Pancreas (tissue), 10 donors: ENCODE results near the gene LRFN4. TPM values are rescaled to one million over a fixed set of nuclear protein-coding genes. Genes with fewer than 3 reads are reported as not detected.
A peak's percentile ranks its signal among the peaks of the same experiment; 100 is the strongest.

Experiments used
- ATAC-seq, 4 donors: fragments of 200-7000 bp; cut with Tn5 transposase; one replicate each; pipeline versions ENCODE4 v1.8.0 to v1.9.1; 2020; ENCODE audit warnings: mild to moderate bottlenecking in 4 of 4, moderate library complexity in 4 of 4
- DNase-seq, 6 donors: peaks; one replicate each; pipeline ENCODE4 v3.0.0-alpha.2; 2020
- FAIRE-seq: peaks from 2 replicates; lab custom pipeline; 2012; peaks lifted over from hg19 to GRCh38; lab: Jason Lieb, UNC
- H3K27ac ChIP-seq, 4 donors: fragments of 200-600 bp; sonication (generic); 1 replicate in 3 of 4; 2 replicates in 1 of 4; pipeline versions ENCODE4 v1.5.0 to v1.8.0; 2020
- H3K27me3 ChIP-seq, 4 donors: fragments of 200-600 bp; one replicate each; pipeline ENCODE4 v1.8.0; 2021
- H3K36me3 ChIP-seq, 3 donors: fragments of 200-600 bp; sonication (generic) in 1 of 3; one replicate each; pipeline versions ENCODE4 v1.5.0 to v1.8.0; 2020 to 2021
- H3K4me1 ChIP-seq, 3 donors: fragments of 200-600 bp; one replicate each; pipeline ENCODE4 v1.8.0; 2021
- H3K4me3 ChIP-seq, 4 donors: fragments of 200-600 bp; sonication (generic) in 2 of 4; one replicate each; pipeline versions ENCODE4 v1.5.0 to v1.8.0; 2020 to 2021
- H3K9me3 ChIP-seq, 4 donors: fragments of 200-600 bp; one replicate each; pipeline ENCODE4 v1.8.0; 2021
- WGBS, 2 donors: extraction: QIAGEN DNeasy Blood & Tissue Kit; methylation state at CpG; one replicate each; pipeline ENCODE4 v1.1.7; 2013; 5-methylcytosine and 5-hydroxymethylcytosine counted together
- intact Hi-C, 3 donors: fragments of 100-400 bp; cut with DNase I; formaldehyde crosslinking; loops; one replicate each; pipeline versions ENCODE4 v1.11.1 to v1.14.2; 2022
- polyA plus RNA-seq, 2 donors: library from polyadenylated mRNA; stranded (reverse); fragments of 200-250 nt; gene quantifications; one replicate each; pipeline ENCODE4 v1.2.3, GENCODE V29; 2013
- total RNA-seq, 6 donors: library from RNA; stranded (reverse); fragmentation: NEBNext Ultra II Directional in 4 of 6; extraction: Animal tissue kit (Norgen Biotek cat#: 25700) in 4 of 6; gene quantifications; one replicate each; pipeline versions ENCODE4 v1.2.1 to v1.2.4, GENCODE V29; 2021 to 2023
- TF ChIP-seq, protein P1 (sequence below), 4 donors: fragments of 200-600 bp; sonication (generic) in 3 of 4; IDR thresholded peaks; one replicate each; pipeline versions ENCODE4 v1.5.0 to v1.8.0; 2021; ENCODE audit warnings: antibody characterized with exemption in 4 of 4
- donor health status: healthy with polysubstance abuse.
- donor health status: DM: no; HTN: no; CAD: no; lungs with moderate emphysema.
- donor health status: DM: no; HTN: no; CAD: no.
- donor health status: control.
- donor health status: control.
- donor health status: Bipolar disorder and iron deficiency.
- donor health status: DM: yes; HTN: yes; CAD: no.
- donor health status: DM: no; HTN: no; CAD: no.
- donor health status: DM: no; HTN: no; CAD: no.
- donor health status: DM: yes; HTN: yes; CAD: no.

LRFN4 gene
- total and polyA plus RNA-seq, 8 donors = 0.51 to 7.8 (median 2.8) TPM

GRCh38 chr11:66847461-66848232 is 9.2 kb upstream of the LRFN4 start:
- WGBS, 2 donors = 84 to 85% methylated on average over 14 of the region's 14 CpGs
- peak in 1 of 6 donors; percentile 12 for DNase-seq

GRCh38 chr11:66848671-66849500 is 8.0 kb upstream of the LRFN4 start:
- WGBS, 2 donors = 87 to 90% methylated on average over 28 of the region's 28 CpGs
- intact Hi-C loops = no loop called here
- Histone ChIP-seq H3K27ac (no peak overlapping the region), H3K27me3 (no peaks in the 10 kb centered on the region), H3K4me3 (no peak overlapping the region), H3K9me3 (no peaks in the 10 kb centered on the region), H3K4me1 (peaks cover 0 to 10% (median 5%) of the 10 kb centered on the region in 3 donors), H3K36me3 (peaks cover 0 to 7% (median 0%) of the 10 kb centered on the region in 3 donors)
- TF ChIP-seq, protein P1, sequence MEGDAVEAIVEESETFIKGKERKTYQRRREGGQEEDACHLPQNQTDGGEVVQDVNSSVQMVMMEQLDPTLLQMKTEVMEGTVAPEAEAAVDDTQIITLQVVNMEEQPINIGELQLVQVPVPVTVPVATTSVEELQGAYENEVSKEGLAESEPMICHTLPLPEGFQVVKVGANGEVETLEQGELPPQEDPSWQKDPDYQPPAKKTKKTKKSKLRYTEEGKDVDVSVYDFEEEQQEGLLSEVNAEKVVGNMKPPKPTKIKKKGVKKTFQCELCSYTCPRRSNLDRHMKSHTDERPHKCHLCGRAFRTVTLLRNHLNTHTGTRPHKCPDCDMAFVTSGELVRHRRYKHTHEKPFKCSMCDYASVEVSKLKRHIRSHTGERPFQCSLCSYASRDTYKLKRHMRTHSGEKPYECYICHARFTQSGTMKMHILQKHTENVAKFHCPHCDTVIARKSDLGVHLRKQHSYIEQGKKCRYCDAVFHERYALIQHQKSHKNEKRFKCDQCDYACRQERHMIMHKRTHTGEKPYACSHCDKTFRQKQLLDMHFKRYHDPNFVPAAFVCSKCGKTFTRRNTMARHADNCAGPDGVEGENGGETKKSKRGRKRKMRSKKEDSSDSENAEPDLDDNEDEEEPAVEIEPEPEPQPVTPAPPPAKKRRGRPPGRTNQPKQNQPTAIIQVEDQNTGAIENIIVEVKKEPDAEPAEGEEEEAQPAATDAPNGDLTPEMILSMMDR (IDR thresholded peaks at IDR 0.05) = no peak
- DNase-seq = peak in 4 of 6 donors; percentile 12 to 63 (median 38)
- no peak for ATAC-seq
- FAIRE-seq = no peak

More at GRCh38 chr11:66847461-66848232, 9.2 kb upstream of the LRFN4 start:
- H3K4me3 ChIP-seq = no peak overlapping the region
- TF ChIP-seq, protein P1 (IDR thresholded peaks at IDR 0.05) = no peak
- no peak for ATAC-seq
- no peak overlapping the region for H3K27ac ChIP-seq
- H3K36me3 ChIP-seq = peaks cover 0 to 7% (median 0%) of the 10 kb centered on the region in 3 donors
- H3K9me3 ChIP-seq = no peaks in the 10 kb centered on the region
- no peak for FAIRE-seq
- intact Hi-C loops = no loop called here
- H3K27me3 ChIP-seq = no peaks in the 10 kb centered on the region
- H3K4me1 ChIP-seq = peaks cover 0 to 11% (median 5%) of the 10 kb centered on the region in 3 donors

- peaks cover 0 to 2% (median 0%) of the 10 kb centered on the region in 3 donors for H3K4me1 ChIP-seq
Measured at GRCh38 chr11:66849501-66850234, 7.2 kb upstream of the LRFN4 start.

DNA sequence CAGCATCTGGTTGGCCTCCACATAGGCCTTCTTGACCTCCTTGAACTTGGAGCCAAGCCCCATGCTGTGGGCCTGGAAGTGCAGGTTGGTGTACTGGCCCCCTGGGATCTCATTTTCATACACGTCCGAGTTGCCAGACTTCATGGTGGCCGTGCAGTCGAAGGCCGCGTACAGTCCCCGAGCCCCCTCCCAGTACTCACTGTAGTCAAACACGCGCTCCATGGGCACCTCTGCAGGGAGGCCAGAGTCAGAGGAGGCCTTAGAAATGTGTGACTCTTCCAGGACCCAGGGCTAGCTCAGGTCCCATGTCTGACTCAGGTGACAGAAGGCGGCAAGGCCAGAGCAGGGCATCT is 6.7 kb upstream of the LRFN4 start:
- intact Hi-C loops = no loop called here
- Histone ChIP-seq H3K27me3 (no peaks in the 10 kb centered on the region), H3K36me3 (peaks cover 0 to 7% (median 0%) of the 10 kb centered on the region in 3 donors), H3K4me3 (no peak overlapping the region), H3K9me3 (no peaks in the 10 kb centered on the region), H3K27ac (no peak overlapping the region), H3K4me1 (peaks cover 0 to under 1% (median 0%) of the 10 kb centered on the region in 3 donors)
- ATAC-seq (no peak), FAIRE-seq (no peak), DNase-seq (no peak)
- TF ChIP-seq, protein P1 (IDR thresholded peaks at IDR 0.05) = no peak
- 95 to 98% methylated on average over 10 of the region's 10 CpGs for WGBS, 2 donors

More at GRCh38 chr11:66849501-66850234, 7.2 kb upstream of the LRFN4 start:
- Histone ChIP-seq H3K4me3 (no peak overlapping the region), H3K27me3 (no peaks in the 10 kb centered on the region), H3K36me3 (peaks cover 0 to 7% (median 0%) of the 10 kb centered on the region in 3 donors), H3K27ac (no peak overlapping the region), H3K9me3 (no peaks in the 10 kb centered on the region)
- TF ChIP-seq, protein P1 (IDR thresholded peaks at IDR 0.05) = no peak
- FAIRE-seq (no peak), ATAC-seq (no peak), DNase-seq (peak in 4 of 6 donors; percentile 11 to 69 (median 32))
- 89 to 90% methylated on average over 22 of the region's 22 CpGs for WGBS, 2 donors
- intact Hi-C loops = no loop called here
